Upper lobe of left lung (tissue), 6 donors: ENCODE data around the gene RAB40B. TPM values are rescaled to one million over a fixed set of nuclear protein-coding genes. Genes with fewer than 3 reads are reported as not detected.

ENCODE experiments used
- ATAC-seq, 2 donors: fragments of 200-7000 bp; cut with Tn5 transposase; one replicate each; pipeline ENCODE4 v1.9.1; 2022; ENCODE audit warnings: mild to moderate bottlenecking in 2 of 2, moderate library complexity in 2 of 2; ENCODE audit not compliant: low FRiP score in 2 of 2
- DNase-seq, 2 donors: peaks; one replicate each; pipeline ENCODE4 v3.0.0-alpha.2; 2019 to 2020
- H3K27ac ChIP-seq, 4 donors: fragments of 200-600 bp; sonication (generic); one replicate each; pipeline ENCODE4 v1.5.1; 2016 to 2019
- H3K27me3 ChIP-seq, 4 donors: fragments of 200-600 bp; sonication (generic); one replicate each; pipeline ENCODE4 v1.5.1; 2017 to 2019
- H3K36me3 ChIP-seq, 4 donors: fragments of 200-600 bp; sonication (generic); one replicate each; pipeline ENCODE4 v1.5.1; 2016 to 2019
- H3K4me1 ChIP-seq, 4 donors: fragments of 200-600 bp; sonication (generic); one replicate each; pipeline ENCODE4 v1.5.1; 2018 to 2019
- H3K4me3 ChIP-seq, 4 donors: fragments of 200-600 bp; sonication (generic); one replicate each; pipeline ENCODE4 v1.5.1; 2017 to 2019; ENCODE audit warnings: mild to moderate bottlenecking in 2 of 4, moderate library complexity in 1 of 4
- H3K9me3 ChIP-seq, 4 donors: fragments of 200-600 bp; sonication (generic); one replicate each; pipeline ENCODE4 v1.5.1; 2018 to 2019
- CTCF ChIP-seq, 6 experiments: fragments of 450-650 bp in 4 of 6; fragments of 200-600 bp in 2 of 6; sonication (generic) in 2 of 6; IDR thresholded peaks; one replicate each; pipeline ENCODE4 v1.5.1; 2016 to 2019; ENCODE audit warnings: antibody characterized with exemption in 6 of 6
- EP300 ChIP-seq, 4 donors: sonication (generic); formaldehyde crosslinking; IDR thresholded peaks; one replicate each; pipeline ENCODE4 v1.5.1; 2017; ENCODE audit warnings: antibody characterized with exemption in 4 of 4, control low read depth in 2 of 4
- POLR2A ChIP-seq, 4 donors: fragments of 450-650 bp; IDR thresholded peaks; one replicate each; pipeline ENCODE4 v1.5.1; 2016 to 2017; ENCODE audit warnings: antibody characterized with exemption in 4 of 4, mild to moderate bottlenecking in 2 of 4
- POLR2AphosphoS5 ChIP-seq, 2 donors: sonication (generic); formaldehyde crosslinking; IDR thresholded peaks; one replicate each; pipeline ENCODE4 v1.5.1; 2017; ENCODE audit warnings: antibody characterized with exemption in 2 of 2
- WGBS, 2 donors: methylation state at CpG; one replicate each; pipeline ENCODE4 v1.1.5; 2017 to 2018; 5-methylcytosine and 5-hydroxymethylcytosine counted together
- total RNA-seq, 6 donors: library from RNA; depleted of rRNA in 4 of 6; stranded (reverse); fragments of >200 nt in 4 of 6; gene quantifications; one replicate each; pipeline versions ENCODE4 v1.1.0 to v1.2.1, GENCODE V29; 2016 to 2021
- donor health status: DM: no; HTN: no; CAD: no; lungs with moderate emphysema.
- donor health status: DM: no; HTN: yes; CAD: no; lungs with severe emphysema.

Gene RAB40B
- total RNA-seq, 6 donors from 2014 or later: 7.8 to 23.7 (median 11.4) TPM

- ATAC-seq (no peak), DNase-seq (no peak)
- Histone ChIP-seq H3K9me3 (peaks cover 0 to 10% (median 4%) of the 10 kb centered on the region in 4 donors), H3K27ac (no peak overlapping the region), H3K36me3 (peaks cover 9 to 40% (median 26%) of the 10 kb centered on the region in 4 donors), H3K4me1 (peaks cover 4 to 19% (median 14%) of the 10 kb centered on the region in 4 donors), H3K27me3 (no peaks in the 10 kb centered on the region), H3K4me3 (no peak overlapping the region)
- no peak for TF ChIP-seq CTCF (IDR thresholded peaks at IDR 0.05)
- TF ChIP-seq POLR2AphosphoS5 (IDR thresholded peaks at IDR 0.05): no peak
- TF ChIP-seq EP300 (IDR thresholded peaks at IDR 0.05): no peak
- no peak for TF ChIP-seq POLR2A (IDR thresholded peaks at IDR 0.05)
- 93 to 95% methylated on average over 9 to 10 of the region's 10 CpGs for WGBS, 2 donors
Measured at GRCh38 chr17:82740906-82741759, 42.6 kb upstream of the RAB40B start.

DNA sequence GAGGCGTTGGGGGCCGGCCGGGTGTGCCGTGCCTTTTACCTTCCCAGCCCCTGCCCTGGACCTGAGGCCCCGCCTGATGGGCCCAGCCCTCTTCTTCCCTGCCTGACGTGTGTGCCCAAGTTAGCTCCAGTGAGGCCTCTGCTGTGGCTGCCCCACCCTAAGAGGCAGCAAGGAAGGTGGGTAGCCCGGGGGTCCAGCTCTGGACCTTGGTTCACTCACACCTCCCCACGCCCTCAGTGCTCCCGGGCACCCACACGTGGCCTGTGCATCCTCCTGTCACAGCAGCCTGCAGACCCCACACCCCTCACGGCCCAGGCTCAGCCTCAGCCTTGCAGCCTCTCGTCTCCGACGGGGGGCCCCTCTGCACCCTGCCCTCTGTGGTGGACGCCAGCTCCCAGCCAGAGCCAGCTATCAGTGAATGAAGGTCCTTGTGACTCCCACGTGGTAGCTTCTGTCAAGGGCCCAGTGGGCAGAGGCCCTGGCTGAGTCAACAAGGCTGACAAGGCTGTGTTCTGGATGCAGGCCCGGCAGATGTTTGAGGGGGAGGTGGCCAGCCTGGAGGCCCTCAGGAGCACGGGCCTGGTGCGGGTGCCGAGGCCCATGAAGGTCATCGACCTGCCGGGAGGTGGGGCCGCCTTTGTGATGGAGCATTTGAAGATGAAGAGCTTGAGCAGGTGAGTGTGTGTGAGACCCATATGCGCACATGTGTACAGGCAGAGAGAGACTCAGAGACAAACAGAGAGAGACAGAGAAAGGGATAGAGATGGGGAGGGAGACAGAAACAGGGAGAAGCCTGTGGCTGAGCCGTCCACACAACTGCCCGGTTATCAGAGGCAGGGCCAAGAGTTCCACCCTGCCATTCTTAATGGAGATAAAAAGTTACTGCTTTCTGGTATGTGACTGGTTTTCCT is 39.7 kb upstream of the RAB40B start:
- H3K9me3 ChIP-seq: peaks cover 0 to 10% (median 4%) of the 10 kb centered on the region in 4 donors
- H3K36me3 ChIP-seq: peaks cover 9 to 40% (median 26%) of the 10 kb centered on the region in 4 donors
- peak in 1 of 2 donors; percentile 54 for ATAC-seq
- DNase-seq: peak; percentile 78 to 79
- WGBS, 2 donors: 78 to 79% methylated on average over 21 to 24 of the region's 26 CpGs
- H3K4me1 ChIP-seq: peaks cover 8 to 31% (median 24%) of the 10 kb centered on the region in 4 donors
- peak overlapping the region in 1 of 4 donors; percentile 11 for H3K27ac ChIP-seq
- H3K4me3 ChIP-seq: no peak overlapping the region
- TF ChIP-seq EP300 (IDR thresholded peaks at IDR 0.05) (no peak), POLR2AphosphoS5 (IDR thresholded peaks at IDR 0.05) (no peak), POLR2A (IDR thresholded peaks at IDR 0.05) (no peak), CTCF (IDR thresholded peaks at IDR 0.05) (no peak)
- H3K27me3 ChIP-seq: no peaks in the 10 kb centered on the region

GRCh38 chr17:82736511-82737185 is 38.1 kb upstream of the RAB40B start:
- Histone ChIP-seq H3K27ac (no peak overlapping the region), H3K4me3 (peak overlapping the region in 3 of 4 donors; percentile 81 to 86 (median 83)), H3K27me3 (no peaks in the 10 kb centered on the region), H3K9me3 (peaks cover 0 to 12% (median 4%) of the 10 kb centered on the region in 4 donors), H3K4me1 (peaks cover 8 to 31% (median 24%) of the 10 kb centered on the region in 4 donors), H3K36me3 (peaks cover 9 to 25% (median 16%) of the 10 kb centered on the region in 4 donors)
- TF ChIP-seq POLR2A (IDR thresholded peaks at IDR 0.05): no peak
- TF ChIP-seq EP300 (IDR thresholded peaks at IDR 0.05): no peak
- no peak for TF ChIP-seq CTCF (IDR thresholded peaks at IDR 0.05)
- TF ChIP-seq POLR2AphosphoS5 (IDR thresholded peaks at IDR 0.05): no peak
- no peak for ATAC-seq
- DNase-seq: peak in 1 of 2 donors; percentile 67
- 86 to 90% methylated on average over 9 to 13 of the region's 18 CpGs for WGBS, 2 donors
